Bronchial epithelial cell (primary cell): Measurements from ENCODE around the gene SCAF1. TPM values are rescaled to one million over a fixed set of nuclear protein-coding genes. Genes with fewer than 3 reads are reported as not detected.
"Not testable (repeated sequence)": the region's sequence is repeated elsewhere in the genome, so short reads cannot be mapped to it uniquely, and the experiment has no call there.

Experiments
- DNase-seq: peaks from one replicate; pipeline ENCODE4 v3.0.0-alpha.2; 2010; ENCODE audit warnings: low read depth
- FAIRE-seq: peaks from 2 replicates; lab custom pipeline; 2011; peaks lifted over from hg19 to GRCh38; lab: Jason Lieb, UNC
- H3K27me3 ChIP-seq: 2 replicates; pipeline ENCODE4 v1.5.1; 2011; ENCODE audit warnings: low read length; ENCODE audit not compliant: control insufficient read depth, insufficient read depth
- H3K36me3 ChIP-seq: 2 replicates; pipeline ENCODE4 v1.5.1; 2011; ENCODE audit warnings: low read length; ENCODE audit not compliant: control insufficient read depth, insufficient read depth
- H3K4me3 ChIP-seq: 2 replicates; pipeline ENCODE4 v1.5.1; 2011; ENCODE audit warnings: mild to moderate bottlenecking, low read depth, low read length, control low read depth
- total RNA-seq: library from RNA; depleted of rRNA; stranded (reverse); fragments of >200 nt; gene quantifications from 2 replicates; pipeline ENCODE4 v1.2.1, GENCODE V29; 2014
- TF ChIP-seq, protein P1 (sequence below): IDR thresholded peaks from 2 replicates; pipeline ENCODE4 v1.5.1; 2011; ENCODE audit warnings: mild to moderate bottlenecking, moderate library complexity, low read length, control low read depth, inconsistent platforms; ENCODE audit not compliant: insufficient read depth, severe bottlenecking

SCAF1 gene
- total RNA-seq, 1 donor from 2014 or later: 5.5 TPM

GRCh38 chr19:49632576-49632975 is 9.4 kb upstream of the SCAF1 start:
- TF ChIP-seq, protein P1, sequence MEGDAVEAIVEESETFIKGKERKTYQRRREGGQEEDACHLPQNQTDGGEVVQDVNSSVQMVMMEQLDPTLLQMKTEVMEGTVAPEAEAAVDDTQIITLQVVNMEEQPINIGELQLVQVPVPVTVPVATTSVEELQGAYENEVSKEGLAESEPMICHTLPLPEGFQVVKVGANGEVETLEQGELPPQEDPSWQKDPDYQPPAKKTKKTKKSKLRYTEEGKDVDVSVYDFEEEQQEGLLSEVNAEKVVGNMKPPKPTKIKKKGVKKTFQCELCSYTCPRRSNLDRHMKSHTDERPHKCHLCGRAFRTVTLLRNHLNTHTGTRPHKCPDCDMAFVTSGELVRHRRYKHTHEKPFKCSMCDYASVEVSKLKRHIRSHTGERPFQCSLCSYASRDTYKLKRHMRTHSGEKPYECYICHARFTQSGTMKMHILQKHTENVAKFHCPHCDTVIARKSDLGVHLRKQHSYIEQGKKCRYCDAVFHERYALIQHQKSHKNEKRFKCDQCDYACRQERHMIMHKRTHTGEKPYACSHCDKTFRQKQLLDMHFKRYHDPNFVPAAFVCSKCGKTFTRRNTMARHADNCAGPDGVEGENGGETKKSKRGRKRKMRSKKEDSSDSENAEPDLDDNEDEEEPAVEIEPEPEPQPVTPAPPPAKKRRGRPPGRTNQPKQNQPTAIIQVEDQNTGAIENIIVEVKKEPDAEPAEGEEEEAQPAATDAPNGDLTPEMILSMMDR: no peak
- DNase-seq (no peak), FAIRE-seq (no peak)
- Histone ChIP-seq H3K4me3 (no peak overlapping the region), H3K27me3 (no peaks in the 10 kb centered on the region), H3K36me3 (peaks cover 8% of the 10 kb centered on the region)

DNA sequence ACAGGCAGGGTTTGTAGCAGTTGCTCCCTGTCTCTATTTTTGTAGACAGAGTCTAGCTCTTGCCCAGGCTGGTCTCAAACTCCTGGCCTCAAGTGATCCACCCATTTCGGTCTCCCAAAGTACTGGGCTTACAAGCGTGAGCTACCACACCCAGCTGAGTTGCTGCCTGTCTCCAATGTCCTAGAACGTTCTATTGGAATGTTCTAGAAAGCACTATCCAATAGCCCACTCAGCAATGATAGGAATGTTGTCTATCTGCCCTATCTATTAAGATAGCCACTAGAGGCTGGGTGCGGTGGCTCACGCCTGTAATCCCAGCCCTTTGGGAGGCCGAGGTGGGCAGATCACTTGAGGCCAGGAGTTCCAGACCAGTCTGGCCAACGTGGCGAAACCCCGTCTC is 8.7 kb upstream of the SCAF1 start:
- H3K27me3 ChIP-seq, H3K36me3 ChIP-seq, H3K4me3 ChIP-seq, FAIRE-seq, DNase-seq: not testable (repeated sequence)

- DNase-seq: no peak
- Histone ChIP-seq H3K4me3 (no peak overlapping the region), H3K27me3 (no peaks in the 10 kb centered on the region), H3K36me3 (peaks cover 8% of the 10 kb centered on the region)
- TF ChIP-seq, protein P1: no peak
- no peak for FAIRE-seq
Observed at GRCh38 chr19:49635530-49636232, 6.3 kb upstream of the SCAF1 start.

DNA sequence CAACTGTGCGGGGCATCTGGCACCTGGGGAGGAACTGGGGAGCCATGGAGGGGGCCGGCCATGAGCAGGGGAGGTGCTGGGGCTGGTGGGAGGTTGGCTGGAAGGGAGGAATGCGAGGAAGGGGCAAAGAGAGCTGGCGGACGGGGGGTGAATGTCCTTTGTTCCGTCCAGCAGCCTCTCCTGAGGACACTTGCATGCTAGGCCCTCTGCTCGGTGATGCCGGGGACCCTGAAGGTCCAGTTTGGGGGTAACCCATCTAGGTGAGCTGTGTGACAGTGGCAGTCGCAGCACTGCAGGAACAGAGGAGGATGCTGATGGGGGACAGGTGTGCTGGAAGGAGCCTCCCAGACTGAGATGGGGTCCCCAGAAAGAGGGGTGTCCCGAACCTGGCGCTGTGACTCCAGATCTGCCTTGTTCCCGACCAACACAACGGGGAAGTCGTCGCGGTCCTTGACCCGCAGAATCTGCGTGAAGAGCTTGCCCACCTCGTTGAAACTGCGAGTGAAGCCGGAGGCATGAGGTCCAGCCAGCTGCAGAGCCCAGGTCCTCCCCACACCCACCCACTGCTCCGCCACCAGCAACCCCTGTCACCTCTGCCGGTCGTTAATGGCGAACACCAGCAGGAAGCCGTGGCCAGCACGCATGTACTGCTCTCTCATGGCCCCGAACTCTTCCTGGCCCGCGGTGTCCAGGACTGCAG is 5.6 kb upstream of the SCAF1 start:
- no peak overlapping the region for H3K4me3 ChIP-seq
- TF ChIP-seq, protein P1: no peak
- H3K36me3 ChIP-seq: peaks cover 8% of the 10 kb centered on the region
- FAIRE-seq: no peak
- H3K27me3 ChIP-seq: no peaks in the 10 kb centered on the region
- DNase-seq: no peak

DNA sequence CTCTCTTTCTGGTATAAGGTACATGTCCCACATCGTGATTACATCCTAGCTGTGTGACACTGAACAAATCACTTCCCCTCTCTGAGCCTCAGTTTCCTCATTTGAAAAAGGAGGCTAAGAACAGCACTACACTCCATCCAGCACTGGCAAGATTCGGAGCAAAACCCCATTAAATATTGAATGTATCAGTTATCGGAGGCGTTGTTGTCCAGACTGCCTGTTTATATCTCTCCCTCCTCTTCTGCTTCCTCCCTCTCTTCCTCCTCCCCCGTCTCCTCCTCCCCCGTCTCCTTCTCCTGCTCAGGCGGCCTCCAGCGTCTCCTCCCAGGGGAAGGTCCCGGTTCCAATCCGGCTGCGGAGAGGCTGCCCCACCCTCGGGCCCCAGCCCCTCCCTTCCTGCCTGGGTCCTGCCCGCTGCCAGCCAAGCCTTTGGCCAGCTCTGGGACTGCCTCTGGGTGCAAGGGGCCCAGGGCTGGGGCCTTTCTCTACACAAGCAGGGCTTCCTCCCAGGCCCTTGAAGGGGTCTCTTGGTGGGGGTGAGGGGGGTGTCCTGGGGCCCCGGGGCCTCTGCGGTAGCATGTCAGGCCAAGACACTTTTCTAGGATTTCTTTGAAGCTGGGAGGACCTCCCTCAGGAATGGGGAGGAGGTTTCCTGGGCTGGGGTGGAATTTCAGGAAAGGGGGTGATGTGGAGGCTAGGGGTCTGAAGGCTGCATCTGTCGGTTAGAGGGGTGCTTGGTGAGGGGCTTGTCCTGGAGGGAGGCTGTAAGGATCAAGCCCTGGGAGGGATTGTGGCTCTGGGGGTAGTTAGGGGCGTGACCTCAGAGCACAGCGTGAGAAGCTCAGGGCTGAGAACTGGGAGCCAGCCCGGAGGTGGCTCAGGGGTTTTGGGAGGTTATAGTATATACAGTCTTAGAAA is 3.9 kb upstream of the SCAF1 start:
- no peak for FAIRE-seq
- H3K4me3 ChIP-seq: peak overlapping the region; percentile 73
- H3K36me3 ChIP-seq: peaks cover 8% of the 10 kb centered on the region
- peak; percentile 74 for DNase-seq
- no peaks in the 10 kb centered on the region for H3K27me3 ChIP-seq
- TF ChIP-seq, protein P1: no peak
